HEK293 (cell line): ENCODE measurements around the gene RNF34.
A peak's percentile ranks its signal among the peaks of the same experiment; 100 is the strongest.

ENCODE experiments used
- ATF2 ChIP-seq: fragments of 450-650 bp; formaldehyde crosslinking; IDR thresholded peaks from 2 replicates; pipeline ENCODE4 v1.5.1; 2016; ENCODE audit warnings: missing biosample characterization, missing genetic modification characterization, low read depth
- BCL6B ChIP-seq: fragments of 450-650 bp; formaldehyde crosslinking; IDR thresholded peaks from 2 replicates; pipeline ENCODE4 v1.5.1; 2017; ENCODE audit warnings: missing biosample characterization, missing genetic modification characterization
- GLIS1 ChIP-seq: fragments of 450-650 bp; formaldehyde crosslinking; IDR thresholded peaks from 2 replicates; pipeline ENCODE4 v1.5.1; 2016; ENCODE audit warnings: missing biosample characterization, missing genetic modification characterization
- HOXA7 ChIP-seq: sonication (generic); formaldehyde crosslinking; IDR thresholded peaks from 2 replicates; pipeline ENCODE4 v1.8.1; 2022; ENCODE audit warnings: missing genetic modification reagents, borderline replicate concordance
- HOXD13 ChIP-seq: sonication (generic); formaldehyde crosslinking; IDR thresholded peaks from 2 replicates; pipeline ENCODE4 v1.8.0; 2022; ENCODE audit warnings: missing genetic modification reagents, borderline replicate concordance
- KLF10 ChIP-seq: fragments of 450-650 bp; IDR thresholded peaks from 2 replicates; pipeline ENCODE4 v1.5.1; 2018; ENCODE audit warnings: missing biosample characterization, mild to moderate bottlenecking, missing genetic modification characterization
- PRDM1 ChIP-seq: fragments of 450-650 bp; formaldehyde crosslinking; IDR thresholded peaks from 2 replicates; pipeline ENCODE4; 2016; ENCODE audit warnings: missing biosample characterization, missing genetic modification characterization
- PRDM6 ChIP-seq: fragments of 450-650 bp; formaldehyde crosslinking; IDR thresholded peaks from 2 replicates; pipeline ENCODE4 v1.5.1; 2017; ENCODE audit warnings: missing biosample characterization, missing genetic modification characterization
- RBAK ChIP-seq: fragments of 450-650 bp; formaldehyde crosslinking; IDR thresholded peaks from 2 replicates; pipeline ENCODE4 v1.5.1; 2016; ENCODE audit warnings: missing biosample characterization, missing genetic modification characterization
- SCRT1 ChIP-seq: fragments of 450-650 bp; formaldehyde crosslinking; IDR thresholded peaks from 2 replicates; pipeline ENCODE4 v1.5.1; 2016; ENCODE audit warnings: missing biosample characterization, missing genetic modification characterization, borderline replicate concordance
- SP7 ChIP-seq: fragments of 450-650 bp; formaldehyde crosslinking; IDR thresholded peaks from 2 replicates; pipeline ENCODE4 v1.5.1; 2016; ENCODE audit warnings: missing biosample characterization, missing genetic modification characterization
- TCF7L2 ChIP-seq: IDR thresholded peaks from 2 replicates; pipeline ENCODE4 v1.6.1; 2011; ENCODE audit warnings: low read depth, mild to moderate bottlenecking, inconsistent platforms, low read length, moderate library complexity, borderline replicate concordance
- ZBTB1 ChIP-seq: fragments of 450-650 bp; formaldehyde crosslinking; IDR thresholded peaks from 2 replicates; pipeline ENCODE4 v1.5.1; 2016; ENCODE audit warnings: missing biosample characterization, missing genetic modification characterization
- ZFP41 ChIP-seq: fragments of 450-650 bp; formaldehyde crosslinking; IDR thresholded peaks from 2 replicates; pipeline ENCODE4 v1.5.1; 2016; ENCODE audit warnings: missing biosample characterization, missing genetic modification characterization, borderline replicate concordance
- ZIC2 ChIP-seq: fragments of 450-650 bp; formaldehyde crosslinking; IDR thresholded peaks from 2 replicates; pipeline ENCODE4 v1.5.1; 2016; ENCODE audit warnings: missing biosample characterization, missing genetic modification characterization
- ZNF202 ChIP-seq: fragments of 450-650 bp; formaldehyde crosslinking; IDR thresholded peaks from 2 replicates; pipeline ENCODE4 v1.5.1; 2016; ENCODE audit warnings: missing biosample characterization, missing genetic modification characterization, borderline replicate concordance
- ZNF362 ChIP-seq: fragments of 450-650 bp; formaldehyde crosslinking; IDR thresholded peaks from 2 replicates; pipeline ENCODE4 v1.5.1; 2016; ENCODE audit warnings: missing biosample characterization, missing genetic modification characterization
- ZNF366 ChIP-seq: fragments of 450-650 bp; formaldehyde crosslinking; conservative IDR thresholded peaks from 2 replicates; pipeline ENCODE4 v1.5.1; 2016; ENCODE audit warnings: missing biosample characterization, missing genetic modification characterization
- ZNF404 ChIP-seq: fragments of 450-650 bp; formaldehyde crosslinking; IDR thresholded peaks from 2 replicates; pipeline ENCODE4 v1.5.1; 2017; ENCODE audit warnings: missing biosample characterization, missing genetic modification characterization
- ZNF48 ChIP-seq: fragments of 450-650 bp; formaldehyde crosslinking; IDR thresholded peaks from 2 replicates; pipeline ENCODE4 v1.5.1; 2016; ENCODE audit warnings: missing biosample characterization, missing genetic modification characterization
- ZNF549 ChIP-seq: fragments of 450-650 bp; IDR thresholded peaks from 2 replicates; pipeline ENCODE4 v1.5.1; 2018; ENCODE audit warnings: missing biosample characterization, missing genetic modification characterization, mild to moderate bottlenecking, inconsistent platforms, moderate library complexity
- ZNF571 ChIP-seq: fragments of 450-650 bp; formaldehyde crosslinking; IDR thresholded peaks from 2 replicates; pipeline ENCODE4 v1.5.0; 2017; ENCODE audit warnings: missing biosample characterization, missing genetic modification characterization
- ZNF580 ChIP-seq: fragments of 450-650 bp; formaldehyde crosslinking; IDR thresholded peaks from 2 replicates; pipeline ENCODE4 v1.5.1; 2016; ENCODE audit warnings: missing biosample characterization, missing genetic modification characterization
- ZNF623 ChIP-seq: fragments of 450-650 bp; formaldehyde crosslinking; IDR thresholded peaks from 2 replicates; pipeline ENCODE4 v1.5.1; 2016; ENCODE audit warnings: missing biosample characterization, missing genetic modification characterization
- ZNF626 ChIP-seq: fragments of 450-650 bp; sonication (Bioruptor Pico); formaldehyde crosslinking; IDR thresholded peaks from 2 replicates; pipeline ENCODE4 v1.5.1; 2018; ENCODE audit warnings: missing biosample characterization, missing genetic modification characterization, inconsistent platforms
- ZNF629 ChIP-seq: fragments of 450-650 bp; formaldehyde crosslinking; IDR thresholded peaks from 2 replicates; pipeline ENCODE4 v1.5.1; 2017; ENCODE audit warnings: missing biosample characterization, missing genetic modification characterization
- ZNF654 ChIP-seq: fragments of 450-650 bp; formaldehyde crosslinking; IDR thresholded peaks from 2 replicates; pipeline ENCODE4 v1.5.1; 2016; ENCODE audit warnings: low read depth, missing biosample characterization, missing genetic modification characterization
- ZNF701 ChIP-seq: fragments of 450-650 bp; formaldehyde crosslinking; IDR thresholded peaks from 2 replicates; pipeline ENCODE4 v1.5.1; 2016; ENCODE audit warnings: missing biosample characterization, missing genetic modification characterization
- ZNF76 ChIP-seq: fragments of 450-650 bp; formaldehyde crosslinking; IDR thresholded peaks from 2 replicates; pipeline ENCODE4; 2016; ENCODE audit warnings: low read depth, missing biosample characterization, missing genetic modification characterization, borderline replicate concordance
- ZSCAN4 ChIP-seq: fragments of 450-650 bp; formaldehyde crosslinking; IDR thresholded peaks from 2 replicates; pipeline ENCODE4 v1.5.1; 2017; ENCODE audit warnings: missing biosample characterization, missing genetic modification characterization

RNF34 gene

GRCh38 chr12:121399391-121400331 is at the start of gene RNF34 (continued):
- TF ChIP-seq ZNF580 (tag by site-specific recombination), result no peak; the same call in 1 of the 2 replicates
- TF ChIP-seq HOXA7 (CRISPR knock-in tag), result no peak
- TF ChIP-seq ZNF626 (tag by site-specific recombination), result no peak
- no peak for TF ChIP-seq RBAK (tag by site-specific recombination)
- TF ChIP-seq ZNF48 (tag by site-specific recombination), result no peak
- TF ChIP-seq ZNF629, result peak; percentile 51
- TF ChIP-seq ZNF654 (tag by site-specific recombination), result no peak
- no peak for TF ChIP-seq ZNF202 (tag by site-specific recombination)
- TF ChIP-seq ZSCAN4 (tag by site-specific recombination), result no peak
- TF ChIP-seq GLIS1 (tag by site-specific recombination), result peak; percentile 99
- TF ChIP-seq TCF7L2, result no peak
- no peak for TF ChIP-seq PRDM1 (tag by site-specific recombination)
- 0 out of 2 replicates have a peak, but pooled peaks have one; percentile 25 for TF ChIP-seq HOXD13 (CRISPR knock-in tag)
- no peak for TF ChIP-seq ZNF701 (tag by site-specific recombination)
- no peak for TF ChIP-seq ZFP41 (tag by site-specific recombination)
- TF ChIP-seq ZNF623 (tag by site-specific recombination), result no peak
- TF ChIP-seq ZNF76 (tag by site-specific recombination), result peak; percentile 92
- no peak for TF ChIP-seq PRDM6
- no peak for TF ChIP-seq SCRT1
- no peak for TF ChIP-seq ZNF362 (tag by site-specific recombination)
- peak; percentile 98 for TF ChIP-seq KLF10 (tag by site-specific recombination)
- no peak for TF ChIP-seq ZNF571 (tag by site-specific recombination)
- peak; percentile 86 for TF ChIP-seq ZIC2
- peak; percentile 57 for TF ChIP-seq SP7 (tag by site-specific recombination)
- no peak for TF ChIP-seq ZNF404 (tag by site-specific recombination)
- no peak for TF ChIP-seq ZNF549 (tag by site-specific recombination)
- no peak for TF ChIP-seq BCL6B (tag by site-specific recombination)
- TF ChIP-seq ZNF366, result no peak
- TF ChIP-seq ZBTB1 (tag by site-specific recombination), result no peak
- TF ChIP-seq ATF2 (tag by site-specific recombination), result no peak
